ENCODE data around the gene C6orf136. TPM values are rescaled to one million over a fixed set of nuclear protein-coding genes. Genes with fewer than 3 reads are reported as not detected.

The C6orf136 gene
- total and polyA plus RNA-seq, 7 donors = 7.8 to 60.8 (median 36.7) TPM

DNA sequence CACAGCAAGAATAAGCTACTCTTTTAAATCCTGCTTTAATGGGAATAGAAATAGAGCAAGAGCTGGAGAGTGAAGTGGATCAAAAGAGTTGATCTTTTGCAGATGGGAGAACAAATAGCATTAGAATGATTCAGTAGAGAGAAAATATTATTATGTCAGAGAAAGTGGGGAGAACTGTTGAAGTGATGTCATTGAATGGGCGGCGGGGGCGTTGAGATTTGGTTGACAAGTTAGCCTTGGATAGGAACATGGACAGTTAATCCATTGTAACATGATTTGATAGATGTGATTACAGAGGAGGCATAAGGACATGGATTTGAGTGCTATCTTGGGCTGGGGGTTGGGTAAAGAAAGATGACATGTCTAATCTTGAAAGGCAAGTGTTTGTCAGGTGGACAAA lies 11.1 kb upstream of the C6orf136 start:
- Histone ChIP-seq H3K27me3 (no peaks in the 10 kb centered on the region), H3K4me1 (no peaks in the 10 kb centered on the region), H3K36me3 (peaks cover 0 to 40% (median 4%) of the 10 kb centered on the region in 4 donors), H3K4me3 (no peak overlapping the region), H3K27ac (no peak overlapping the region), H3K9me3 (no peaks in the 10 kb centered on the region)
- 97 to 98% methylated on average over 3 of the region's 3 CpGs for WGBS, 2 donors
- intact Hi-C loops (cut with DNase I) = no loop called here
- no peak for DNase-seq
- TF ChIP-seq, protein P1, sequence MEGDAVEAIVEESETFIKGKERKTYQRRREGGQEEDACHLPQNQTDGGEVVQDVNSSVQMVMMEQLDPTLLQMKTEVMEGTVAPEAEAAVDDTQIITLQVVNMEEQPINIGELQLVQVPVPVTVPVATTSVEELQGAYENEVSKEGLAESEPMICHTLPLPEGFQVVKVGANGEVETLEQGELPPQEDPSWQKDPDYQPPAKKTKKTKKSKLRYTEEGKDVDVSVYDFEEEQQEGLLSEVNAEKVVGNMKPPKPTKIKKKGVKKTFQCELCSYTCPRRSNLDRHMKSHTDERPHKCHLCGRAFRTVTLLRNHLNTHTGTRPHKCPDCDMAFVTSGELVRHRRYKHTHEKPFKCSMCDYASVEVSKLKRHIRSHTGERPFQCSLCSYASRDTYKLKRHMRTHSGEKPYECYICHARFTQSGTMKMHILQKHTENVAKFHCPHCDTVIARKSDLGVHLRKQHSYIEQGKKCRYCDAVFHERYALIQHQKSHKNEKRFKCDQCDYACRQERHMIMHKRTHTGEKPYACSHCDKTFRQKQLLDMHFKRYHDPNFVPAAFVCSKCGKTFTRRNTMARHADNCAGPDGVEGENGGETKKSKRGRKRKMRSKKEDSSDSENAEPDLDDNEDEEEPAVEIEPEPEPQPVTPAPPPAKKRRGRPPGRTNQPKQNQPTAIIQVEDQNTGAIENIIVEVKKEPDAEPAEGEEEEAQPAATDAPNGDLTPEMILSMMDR (IDR thresholded peaks at IDR 0.05) = no peak
- no peak for TF ChIP-seq POLR2A (IDR thresholded peaks at IDR 0.05)
- TF ChIP-seq EP300 (IDR thresholded peaks at IDR 0.05) = no peak
- no peak for TF ChIP-seq POLR2AphosphoS5 (IDR thresholded peaks at IDR 0.05)

DNA sequence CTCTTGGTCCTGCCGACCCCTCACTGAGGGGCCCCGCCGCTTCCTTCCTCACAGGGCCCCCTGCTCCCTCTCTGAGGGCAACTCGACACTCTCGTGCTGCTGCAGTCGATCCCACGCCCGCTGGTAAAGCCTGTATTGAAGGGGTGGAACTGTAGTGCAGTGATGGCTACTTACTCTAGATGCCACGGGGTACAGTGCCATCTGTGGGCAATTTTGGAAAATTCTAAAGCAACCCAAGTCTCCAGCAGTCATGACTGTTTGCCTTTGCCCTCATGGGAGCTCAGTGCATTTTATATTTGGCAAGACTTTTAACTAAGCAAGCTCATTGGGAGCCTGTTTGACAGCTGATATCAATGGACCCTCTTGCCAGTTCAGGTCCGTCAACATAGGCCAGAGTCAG lies 6.5 kb upstream of the C6orf136 start:
- no peaks in the 10 kb centered on the region for H3K9me3 ChIP-seq
- no peak for DNase-seq
- no peak overlapping the region for H3K4me3 ChIP-seq
- WGBS, 2 donors = 71 to 77% methylated on average over 10 of the region's 10 CpGs
- no peak overlapping the region for H3K27ac ChIP-seq
- intact Hi-C loops (cut with DNase I) = no loop called here
- no peaks in the 10 kb centered on the region for H3K4me1 ChIP-seq
- TF ChIP-seq POLR2AphosphoS5 (IDR thresholded peaks at IDR 0.05) (no peak), EP300 (IDR thresholded peaks at IDR 0.05) (no peak), POLR2A (IDR thresholded peaks at IDR 0.05) (no peak)
- TF ChIP-seq, protein P1 (IDR thresholded peaks at IDR 0.05) = no peak
- no peaks in the 10 kb centered on the region for H3K27me3 ChIP-seq
- H3K36me3 ChIP-seq = peaks cover 0 to 66% (median 6%) of the 10 kb centered on the region in 4 donors

DNA sequence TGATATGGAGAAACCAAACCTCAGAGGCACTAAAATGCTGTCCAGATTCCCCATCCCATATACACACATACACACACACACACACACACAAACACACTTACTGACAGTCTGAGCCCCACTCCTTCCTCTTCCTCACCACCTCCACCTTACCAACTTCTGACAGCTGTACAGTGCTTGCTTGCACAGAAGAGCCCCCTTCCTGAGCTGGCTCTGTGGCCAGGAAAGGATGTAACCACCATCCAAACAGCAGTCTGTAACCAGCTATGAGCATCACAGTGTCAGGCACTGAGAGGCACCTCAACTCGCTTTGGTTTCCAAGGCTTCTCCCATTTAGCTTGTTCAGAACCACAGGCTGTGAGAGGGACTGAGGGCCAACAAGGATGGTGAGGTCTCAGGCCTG lies 5.9 kb upstream of the C6orf136 start:
- intact Hi-C loops (cut with DNase I) = no loop called here
- peaks cover 0 to 2% (median 2%) of the 10 kb centered on the region in 4 donors for H3K4me1 ChIP-seq
- peaks cover 0 to 66% (median 6%) of the 10 kb centered on the region in 4 donors for H3K36me3 ChIP-seq
- H3K9me3 ChIP-seq = no peaks in the 10 kb centered on the region
- DNase-seq = no peak
- WGBS, 2 donors = 63 to 83% methylated on average over 1 of the region's 1 CpG
- no peak for TF ChIP-seq POLR2AphosphoS5 (IDR thresholded peaks at IDR 0.05)
- no peak overlapping the region for H3K4me3 ChIP-seq
- H3K27ac ChIP-seq = no peak overlapping the region
- no peaks in the 10 kb centered on the region for H3K27me3 ChIP-seq

DNA sequence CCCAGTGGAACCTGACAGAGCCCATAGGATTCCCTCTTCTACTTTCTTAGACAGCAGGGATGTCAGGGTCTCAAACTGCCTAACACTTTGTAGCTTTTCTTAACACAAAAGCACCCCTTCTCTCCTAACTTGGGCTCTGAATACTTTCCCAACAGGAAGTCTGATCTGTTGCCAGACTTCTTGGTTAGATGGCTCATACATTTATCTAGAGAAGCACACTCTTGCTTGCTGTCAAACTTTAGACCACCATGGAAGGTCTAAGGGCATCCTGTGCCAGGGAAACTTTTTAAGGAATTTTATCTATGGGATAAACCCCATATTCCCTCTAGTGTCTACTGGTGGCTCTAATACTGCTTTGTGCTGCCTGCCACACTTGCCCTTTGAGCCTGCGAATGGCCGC lies 3.3 kb upstream of the C6orf136 start:
- no peak for DNase-seq
- Histone ChIP-seq H3K4me1 (peaks cover 0 to 19% (median 15%) of the 10 kb centered on the region in 4 donors), H3K9me3 (no peaks in the 10 kb centered on the region), H3K27me3 (no peaks in the 10 kb centered on the region), H3K27ac (no peak overlapping the region), H3K4me3 (no peak overlapping the region), H3K36me3 (peaks cover 0 to 51% (median 6%) of the 10 kb centered on the region in 4 donors)
- TF ChIP-seq, protein P1 (IDR thresholded peaks at IDR 0.05) = no peak
- TF ChIP-seq POLR2AphosphoS5 (IDR thresholded peaks at IDR 0.05) (no peak), EP300 (IDR thresholded peaks at IDR 0.05) (no peak), POLR2A (IDR thresholded peaks at IDR 0.05) (no peak)
- 94 to 95% methylated on average over 2 of the region's 2 CpGs for WGBS, 2 donors
- intact Hi-C loops (cut with DNase I) = no loop called here

DNA sequence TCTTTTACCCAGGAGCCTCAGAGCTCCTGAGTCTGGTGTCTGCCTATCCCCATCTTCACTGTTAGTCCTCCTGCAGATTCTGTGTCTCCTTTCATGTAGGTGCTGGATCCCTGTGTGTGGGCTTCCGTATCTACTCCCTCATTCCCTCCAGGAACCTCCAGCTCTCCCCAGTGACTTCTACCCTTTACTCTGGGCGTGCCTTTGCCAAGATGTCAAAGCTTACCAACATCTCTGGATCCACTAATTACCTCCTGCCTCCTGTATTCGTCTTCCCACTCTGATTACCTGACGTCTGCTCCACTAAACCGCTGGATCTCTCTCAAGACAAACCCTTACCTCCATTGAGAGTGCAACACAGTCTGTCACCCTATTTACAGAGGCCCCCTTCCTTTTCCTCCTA lies 2.2 kb upstream of the C6orf136 start:
- H3K36me3 ChIP-seq = peaks cover 0 to 52% (median 6%) of the 10 kb centered on the region in 4 donors
- no peaks in the 10 kb centered on the region for H3K27me3 ChIP-seq
- intact Hi-C loops (cut with DNase I) = no loop called here
- no peak overlapping the region for H3K4me3 ChIP-seq
- peaks cover 0 to 26% (median 15%) of the 10 kb centered on the region in 4 donors for H3K4me1 ChIP-seq
- H3K27ac ChIP-seq = no peak overlapping the region
- TF ChIP-seq EP300 (IDR thresholded peaks at IDR 0.05) = no peak
- TF ChIP-seq POLR2AphosphoS5 (IDR thresholded peaks at IDR 0.05) = no peak
- TF ChIP-seq POLR2A (IDR thresholded peaks at IDR 0.05) = no peak
- TF ChIP-seq, protein P1 (IDR thresholded peaks at IDR 0.05) = no peak
- H3K9me3 ChIP-seq = no peaks in the 10 kb centered on the region
- 27 to 71% methylated on average over 5 of the region's 5 CpGs for WGBS, 2 donors
- no peak for DNase-seq

All from sigmoid colon (tissue), 7 donors.